NCI-H82 treated with DMSO at 0.1 percent for 48 hours (cell line): ENCODE results near the gene DLST.

Source experiments
- DNase-seq: peaks from one replicate; lab custom pipeline; 2025; ENCODE audit not compliant: unreplicated experiment; lab: John Stamatoyannopoulos, UW

The DLST gene

DNA sequence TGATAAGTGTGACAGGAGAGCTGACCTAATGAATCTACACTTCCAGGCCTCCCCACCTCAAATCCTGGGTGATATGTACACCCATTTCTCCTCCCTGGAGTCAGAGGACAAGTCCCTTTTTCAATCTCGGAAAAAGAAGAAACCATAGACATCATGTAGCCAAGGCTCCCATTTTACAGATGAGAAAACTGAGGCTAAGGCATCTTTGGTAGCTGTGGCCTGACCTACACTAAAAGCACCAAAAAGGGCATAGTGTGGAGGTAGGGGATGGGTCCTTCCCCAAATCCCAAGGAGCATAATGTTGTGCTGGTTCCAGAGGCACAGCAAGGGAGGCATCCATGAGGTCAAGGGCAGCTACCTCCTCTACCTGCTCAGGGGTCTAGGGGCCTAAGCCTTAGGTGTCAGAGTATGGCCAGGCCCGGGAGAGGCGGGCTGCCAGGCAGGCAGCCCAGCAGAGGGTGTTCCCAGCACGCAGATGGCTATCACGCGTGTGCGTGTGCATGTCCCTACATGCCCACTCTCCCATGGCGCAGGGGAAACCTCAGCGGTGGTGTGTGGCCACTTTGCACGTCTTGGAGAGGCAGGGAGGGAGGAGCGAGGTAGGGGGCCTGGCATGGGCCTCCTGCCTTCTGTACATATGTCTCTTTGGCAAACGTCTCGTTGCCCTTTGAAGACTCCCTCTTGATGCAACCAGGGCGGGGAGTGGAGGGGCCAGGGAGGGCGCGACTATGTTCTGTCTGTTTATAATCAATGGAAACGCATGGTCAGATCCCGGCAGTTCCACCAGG lies 71.2 kb downstream of the DLST start:
- no peak for DNase-seq
